Testis (tissue), 2 donors: ENCODE data around the gene CFAP54.

Experiments
- CTCF ChIP-seq, 3 experiments: fragments of 450-650 bp in 2 of 3; fragments of 200-600 bp in 1 of 3; sonication (generic) in 1 of 3; IDR thresholded peaks; one replicate each; pipeline ENCODE4 v1.5.1; 2016 to 2019; ENCODE audit warnings: antibody characterized with exemption in 3 of 3, mild to moderate bottlenecking in 2 of 3, moderate library complexity in 1 of 3
- POLR2A ChIP-seq: fragments of 450-650 bp; IDR thresholded peaks from one replicate; pipeline ENCODE4 v1.6.1; 2017; ENCODE audit warnings: antibody characterized with exemption, mild to moderate bottlenecking, moderate library complexity

GRCh38 chr12:96445691-96446583 lies 43.4 kb upstream of the CFAP54 start:
- TF ChIP-seq CTCF (IDR thresholded peaks at IDR 0.05) = no peak
- TF ChIP-seq POLR2A = no peak
